ENCODE results near the gene ATF6B.
"Not testable (repeated sequence)": the region's sequence is repeated elsewhere in the genome, so short reads cannot be mapped to it uniquely, and the experiment has no call there.

GRCh38 chr6:32144238-32144637, 16.2 kb upstream of the ATF6B start:
- TF ChIP-seq EZH2 (IDR thresholded peaks at IDR 0.05; ENCODE audit: insufficient read depth, poor library complexity, severe bottlenecking); EZH2phosphoT487 (IDR thresholded peaks at IDR 0.05; ENCODE audit: insufficient read depth, low read depth): not testable (repeated sequence)

Measured in GM23248 (cell line).